ENCODE measurements around the gene EIF1AD.

Gene EIF1AD

GRCh38 chr11:65947603-65948125 lies 54.3 kb downstream of the EIF1AD start:
- no peak overlapping the region for H3K4me2 ChIP-seq
- H3K4me1 ChIP-seq (ENCODE audit: low read depth, poor library complexity, severe bottlenecking), result no peaks in the 10 kb centered on the region
- no peaks in the 10 kb centered on the region for H3K36me3 ChIP-seq (ENCODE audit: insufficient read depth)
- no peak for TF ChIP-seq CTCF (conservative IDR thresholded peaks at IDR 0.05; ENCODE audit: low read depth, low read length)
- no peak overlapping the region for H3K4me3 ChIP-seq (IDR thresholded peaks at IDR 0.05; ENCODE audit: insufficient read depth, low read depth, low read length)
- no peaks in the 10 kb centered on the region for H4K20me1 ChIP-seq (ENCODE audit: insufficient read depth)
- H3K9ac ChIP-seq, result no peak overlapping the region
- no peak overlapping the region for H3K27ac ChIP-seq
- H2AFZ ChIP-seq (ENCODE audit: low read depth), result no peak overlapping the region
- no peaks in the 10 kb centered on the region for H3K27me3 ChIP-seq (ENCODE audit: insufficient read depth, low read depth)
- no peaks in the 10 kb centered on the region for H3K79me2 ChIP-seq (ENCODE audit: insufficient read depth, low read depth)

- Histone ChIP-seq H4K20me1 (ENCODE audit: insufficient read depth) (no peaks in the 10 kb centered on the region), H3K4me3 (IDR thresholded peaks at IDR 0.05; ENCODE audit: insufficient read depth, low read depth, low read length) (no peak overlapping the region), H3K9ac (no peak overlapping the region), H3K4me1 (ENCODE audit: low read depth, poor library complexity, severe bottlenecking) (no peaks in the 10 kb centered on the region), H3K79me2 (ENCODE audit: insufficient read depth, low read depth) (no peaks in the 10 kb centered on the region), H2AFZ (ENCODE audit: low read depth) (no peak overlapping the region), H3K36me3 (ENCODE audit: insufficient read depth) (no peaks in the 10 kb centered on the region), H3K4me2 (no peak overlapping the region), H3K27ac (no peak overlapping the region), H3K27me3 (ENCODE audit: insufficient read depth, low read depth) (no peaks in the 10 kb centered on the region)
- TF ChIP-seq CTCF (conservative IDR thresholded peaks at IDR 0.05; ENCODE audit: low read depth, low read length), result no peak
These were observed 54.8 kb downstream of the EIF1AD start for GRCh38 chr11:65947133-65947532.

- no peaks in the 10 kb centered on the region for H3K4me1 ChIP-seq (ENCODE audit: low read depth, poor library complexity, severe bottlenecking)
- no peak overlapping the region for H3K27ac ChIP-seq
- no peaks in the 10 kb centered on the region for H3K27me3 ChIP-seq (ENCODE audit: insufficient read depth, low read depth)
- H3K36me3 ChIP-seq (ENCODE audit: insufficient read depth), result no peaks in the 10 kb centered on the region
- no peaks in the 10 kb centered on the region for H3K79me2 ChIP-seq (ENCODE audit: insufficient read depth, low read depth)
- no peak overlapping the region for H3K4me3 ChIP-seq (IDR thresholded peaks at IDR 0.05; ENCODE audit: insufficient read depth, low read depth, low read length)
- no peak overlapping the region for H2AFZ ChIP-seq (ENCODE audit: low read depth)
- no peak overlapping the region for H3K9ac ChIP-seq
- no peaks in the 10 kb centered on the region for H4K20me1 ChIP-seq (ENCODE audit: insufficient read depth)
- H3K4me2 ChIP-seq, result no peak overlapping the region
- TF ChIP-seq CTCF (conservative IDR thresholded peaks at IDR 0.05; ENCODE audit: low read depth, low read length), result no peak
These were observed 55.3 kb downstream of the EIF1AD start for GRCh38 chr11:65946655-65947054.
